SH-SY5Y (cell line): Measurements from ENCODE around the gene WIPF2.
A peak's percentile ranks its signal among the peaks of the same experiment; 100 is the strongest.

ENCODE experiments used
- GATA2 ChIP-seq: IDR thresholded peaks from 2 replicates; pipeline ENCODE4 v1.6.1; 2011; ENCODE audit warnings: mild to moderate bottlenecking, low read depth, low read length
- GATA3 ChIP-seq: IDR thresholded peaks from 2 replicates; pipeline ENCODE4 v1.6.1; 2011; ENCODE audit warnings: low read depth, mild to moderate bottlenecking, low read length, moderate library complexity

The WIPF2 gene

GRCh38 chr17:40297511-40297910, 78.4 kb downstream of the WIPF2 start:
- TF ChIP-seq GATA2 (no peak), GATA3 (no peak)

- TF ChIP-seq GATA3 (no peak), GATA2 (no peak)
These were observed 79.6 kb downstream of the WIPF2 start for GRCh38 chr17:40298726-40299125.

GRCh38 chr17:40301315-40301714, 82.2 kb downstream of the WIPF2 start:
- TF ChIP-seq GATA2 (no peak), GATA3 (no peak)

- TF ChIP-seq GATA2 (peak; percentile 66), GATA3 (no peak)
These were observed 84.0 kb downstream of the WIPF2 start for GRCh38 chr17:40303009-40303657.

- TF ChIP-seq GATA2 (0 out of 2 replicates have a peak, but pooled peaks have one; percentile 17), GATA3 (no peak)
These were observed 84.8 kb downstream of the WIPF2 start for GRCh38 chr17:40303708-40304551.

- TF ChIP-seq GATA2: no peak
- TF ChIP-seq GATA3: no peak
These were observed 87.3 kb downstream of the WIPF2 start for GRCh38 chr17:40306395-40306794.

- peak; percentile 97 for TF ChIP-seq GATA2
- no peak for TF ChIP-seq GATA3
These were observed 88.1 kb downstream of the WIPF2 start for GRCh38 chr17:40307001-40307730.

GRCh38 chr17:40307740-40308239, 88.7 kb downstream of the WIPF2 start:
- TF ChIP-seq GATA2 (no peak), GATA3 (no peak)

- TF ChIP-seq GATA2: no peak
- TF ChIP-seq GATA3: no peak
These were observed 90.2 kb downstream of the WIPF2 start, which contains the start of gene RARA for GRCh38 chr17:40309031-40309948. Gene RARA (plus strand): TSS chr17:40309180. CDS start chr17:40331219, 22,039 bp downstream.

- TF ChIP-seq GATA2 (no peak), GATA3 (no peak)
These were observed 90.9 kb downstream of the WIPF2 start for GRCh38 chr17:40309949-40310510.

GRCh38 chr17:40310882-40311391, 91.8 kb downstream of the WIPF2 start:
- TF ChIP-seq GATA3 (no peak), GATA2 (0 out of 2 replicates have a peak, but pooled peaks have one; percentile 28)

GRCh38 chr17:40311575-40311974, 92.5 kb downstream of the WIPF2 start:
- no peak for TF ChIP-seq GATA3
- TF ChIP-seq GATA2: no peak
